Measurements from ENCODE around the gene TTLL6. TPM values are rescaled to one million over a fixed set of nuclear protein-coding genes. Genes with fewer than 3 reads are reported as not detected.
A peak's percentile ranks its signal among the peaks of the same experiment; 100 is the strongest.

TTLL6 gene
- total and polyA plus RNA-seq, 2 of the 8 experiments (the other 6 are each of a cell fraction or from before 2014, with no cell fraction given), result 2.6 to 4.3 TPM

DNA sequence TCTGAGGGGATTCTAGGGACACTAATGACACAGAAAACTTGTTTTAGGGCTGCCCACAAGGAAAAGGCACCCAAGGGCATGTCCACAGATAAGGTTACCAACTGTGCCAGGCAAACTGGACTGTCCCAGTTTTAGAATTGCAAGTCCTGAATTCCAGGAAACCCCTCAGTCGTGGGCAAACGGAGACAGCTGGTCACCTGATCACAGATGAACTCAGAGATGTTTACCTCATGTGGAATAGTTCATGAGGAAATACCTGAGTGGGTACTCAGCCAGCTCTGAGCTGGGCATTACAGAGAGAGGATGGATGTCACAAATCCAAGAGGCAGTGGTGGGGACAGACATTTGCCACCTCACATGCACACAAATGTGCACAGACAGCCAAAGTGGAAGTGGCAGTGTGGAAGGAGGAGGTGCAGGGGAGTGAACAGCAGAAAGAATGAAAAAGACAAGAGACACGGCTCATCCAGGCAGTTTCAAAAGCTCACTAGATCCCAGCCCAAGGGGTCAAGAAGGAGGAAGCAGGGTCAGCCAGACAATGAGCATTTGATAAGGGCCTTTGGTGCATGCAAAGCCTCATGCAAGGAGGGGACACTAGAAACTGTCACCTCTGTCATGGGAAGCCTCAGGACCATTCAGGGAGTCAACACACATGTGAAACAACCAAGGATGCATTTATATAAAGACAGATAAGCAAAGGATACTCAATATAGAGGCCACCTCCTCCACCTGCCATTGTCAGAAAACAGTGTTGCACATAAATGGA lies 24.8 kb downstream of the TTLL6 start:
- no peaks in the 10 kb centered on the region for H3K79me1 ChIP-seq (ENCODE audit: low read depth, low read length)
- H2BK5ac ChIP-seq (ENCODE audit: low read depth, low read length), result no peak overlapping the region
- H2AK5ac ChIP-seq (ENCODE audit: low read depth, low read length), result no peak overlapping the region
- peaks cover 0 to 3% (median 0%) of the 10 kb centered on the region in 4 experiments; a peak in 2 of 7 replicates for H3K4me1 ChIP-seq (replicated peaks in 1 of 4; ENCODE audit: control insufficient read depth in 3 of 4, insufficient read depth in 4 of 4, low read length in 3 of 4)
- no peak overlapping the region for H3K56ac ChIP-seq (replicated peaks; ENCODE audit: insufficient read length, low read depth, low read length)
- no peak overlapping the region for H3K9ac ChIP-seq (replicated peaks in 1 of 4; ENCODE audit: extremely low read depth in 1 of 4, low read depth in 3 of 4, low read length in 3 of 4)
- no peak overlapping the region for H3K14ac ChIP-seq (ENCODE audit: insufficient read length)
- no peaks in the 10 kb centered on the region for H3K9me3 ChIP-seq (ENCODE audit: insufficient read depth in 2 of 2, low read depth in 1 of 2, low read length in 1 of 2)
- H3K4me3 ChIP-seq (ENCODE audit: extremely low read depth in 1 of 4, insufficient read depth in 2 of 4, low read depth in 3 of 4, low read length in 4 of 4), result no peak overlapping the region
- no peak overlapping the region for H2AFZ ChIP-seq (ENCODE audit: low read length)
- H3K27ac ChIP-seq (ENCODE audit: low read depth, low read length), result no peak overlapping the region
- H3K36me3 ChIP-seq (ENCODE audit: control insufficient read depth in 2 of 4, insufficient read depth in 4 of 4, low read length in 3 of 4), result no peaks in the 10 kb centered on the region
- no peak overlapping the region for H3K18ac ChIP-seq (ENCODE audit: extremely low read depth, low read length)
- peak overlapping the region; percentile 17 for H3K4ac ChIP-seq (replicated peaks; ENCODE audit: insufficient read length, low read depth, low read length)
- H4K8ac ChIP-seq (ENCODE audit: extremely low read depth, insufficient read depth, low read length), result no peak overlapping the region
- no peak for FAIRE-seq
- no peak overlapping the region for H2BK120ac ChIP-seq (replicated peaks; ENCODE audit: low read depth, low read length)
- H2BK15ac ChIP-seq (ENCODE audit: low read length), result no peak overlapping the region
- no peak overlapping the region for H2BK12ac ChIP-seq (ENCODE audit: low read depth, low read length)
- H2BK20ac ChIP-seq (ENCODE audit: low read length), result no peak overlapping the region
- H3K27me3 ChIP-seq (replicated peaks in 1 of 4; ENCODE audit: control insufficient read depth in 3 of 4, extremely low read depth in 1 of 4, insufficient read depth in 3 of 4, low read length in 3 of 4), result peaks cover 0 to 6% (median 1%) of the 10 kb centered on the region in 4 experiments; a peak in 2 of 7 replicates
- no peak for DNase-seq (ENCODE audit: low read depth in 1 of 2, low spot score in 2 of 2)
- WGBS, 2 experiments (ENCODE audit: extremely low coverage in 1 of 2, insufficient coverage in 1 of 2, insufficient read length in 1 of 2, insufficient replicate concordance in 2 of 2, low coverage in 1 of 2, low lambda C conversion rate in 2 of 2, missing lambda C conversion rate in 1 of 2), result 68% methylated on average over 3 of the region's 3 CpGs; no CpG with 5 or more reads in 1 of the 2 experiments
- no peaks in the 10 kb centered on the region for H3K23me2 ChIP-seq (ENCODE audit: low read depth, low read length)
- CTCF ChIA-PET (ENCODE audit: partially characterized antibody), result interaction anchor here (0.6 to 88.5 kb wide), 17 partner anchors 7 to 244 kb away, joined by 3 to 2590 read pairs (median 7); partner anchors contain the start of genes ATP5MC1, HOXB13, PRAC1 and PRAC2
- peaks cover 0 to 2% of the 10 kb centered on the region in 2 experiments for H4K20me1 ChIP-seq (replicated peaks in 1 of 2; ENCODE audit: control insufficient read depth in 1 of 2, insufficient read depth in 2 of 2, low read length in 2 of 2)
- no peaks in the 10 kb centered on the region for H3K79me2 ChIP-seq (ENCODE audit: control insufficient read depth in 1 of 2, insufficient read depth in 2 of 2, low read length in 2 of 2)
- no peak overlapping the region for H4K5ac ChIP-seq (ENCODE audit: insufficient read length, low read depth, low read length)
- TF ChIP-seq, protein P1, sequence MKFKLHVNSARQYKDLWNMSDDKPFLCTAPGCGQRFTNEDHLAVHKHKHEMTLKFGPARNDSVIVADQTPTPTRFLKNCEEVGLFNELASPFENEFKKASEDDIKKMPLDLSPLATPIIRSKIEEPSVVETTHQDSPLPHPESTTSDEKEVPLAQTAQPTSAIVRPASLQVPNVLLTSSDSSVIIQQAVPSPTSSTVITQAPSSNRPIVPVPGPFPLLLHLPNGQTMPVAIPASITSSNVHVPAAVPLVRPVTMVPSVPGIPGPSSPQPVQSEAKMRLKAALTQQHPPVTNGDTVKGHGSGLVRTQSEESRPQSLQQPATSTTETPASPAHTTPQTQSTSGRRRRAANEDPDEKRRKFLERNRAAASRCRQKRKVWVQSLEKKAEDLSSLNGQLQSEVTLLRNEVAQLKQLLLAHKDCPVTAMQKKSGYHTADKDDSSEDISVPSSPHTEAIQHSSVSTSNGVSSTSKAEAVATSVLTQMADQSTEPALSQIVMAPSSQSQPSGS (IDR thresholded peaks at IDR 0.05; ENCODE audit: low read length), result no peak
- no peak for TF ChIP-seq FOSL1 (IDR thresholded peaks at IDR 0.05; ENCODE audit: insufficient read depth, low read depth, low read length)
- H3K23ac ChIP-seq (ENCODE audit: insufficient read length), result no peak overlapping the region
- H3K4me2 ChIP-seq (ENCODE audit: insufficient read depth in 1 of 2, low read depth in 2 of 2, low read length in 2 of 2), result no peak overlapping the region
- POLR2A ChIA-PET (ENCODE audit: partially characterized antibody), result interaction anchor here (1.1 to 1.3 kb wide), 3 partner anchors 11 to 114 kb away, joined by 3 read pairs; no protein-coding TSS in a partner anchor
- H4K91ac ChIP-seq (replicated peaks; ENCODE audit: insufficient read length, low read length), result no peak overlapping the region
